Transverse colon (tissue), 4 donors: ENCODE results near the gene DIO3.

Experiments
- POLR2AphosphoS5 ChIP-seq, 3 donors: sonication (generic); formaldehyde crosslinking; IDR thresholded peaks; one replicate each; pipeline ENCODE4 v1.6.1; 2016; ENCODE audit warnings: antibody characterized with exemption in 3 of 3
- TF ChIP-seq, protein P1 (sequence below), 5 experiments: fragments of 200-600 bp in 3 of 5; fragments of 450-650 bp in 2 of 5; sonication (generic) in 3 of 5; IDR thresholded peaks; 1 replicate in 2 of 5; 2 replicates in 3 of 5; pipeline ENCODE4 v1.5.1; 2016 to 2017; ENCODE audit warnings: antibody characterized with exemption in 5 of 5, inconsistent platforms in 3 of 5, mild to moderate bottlenecking in 2 of 5, moderate library complexity in 1 of 5

DNA sequence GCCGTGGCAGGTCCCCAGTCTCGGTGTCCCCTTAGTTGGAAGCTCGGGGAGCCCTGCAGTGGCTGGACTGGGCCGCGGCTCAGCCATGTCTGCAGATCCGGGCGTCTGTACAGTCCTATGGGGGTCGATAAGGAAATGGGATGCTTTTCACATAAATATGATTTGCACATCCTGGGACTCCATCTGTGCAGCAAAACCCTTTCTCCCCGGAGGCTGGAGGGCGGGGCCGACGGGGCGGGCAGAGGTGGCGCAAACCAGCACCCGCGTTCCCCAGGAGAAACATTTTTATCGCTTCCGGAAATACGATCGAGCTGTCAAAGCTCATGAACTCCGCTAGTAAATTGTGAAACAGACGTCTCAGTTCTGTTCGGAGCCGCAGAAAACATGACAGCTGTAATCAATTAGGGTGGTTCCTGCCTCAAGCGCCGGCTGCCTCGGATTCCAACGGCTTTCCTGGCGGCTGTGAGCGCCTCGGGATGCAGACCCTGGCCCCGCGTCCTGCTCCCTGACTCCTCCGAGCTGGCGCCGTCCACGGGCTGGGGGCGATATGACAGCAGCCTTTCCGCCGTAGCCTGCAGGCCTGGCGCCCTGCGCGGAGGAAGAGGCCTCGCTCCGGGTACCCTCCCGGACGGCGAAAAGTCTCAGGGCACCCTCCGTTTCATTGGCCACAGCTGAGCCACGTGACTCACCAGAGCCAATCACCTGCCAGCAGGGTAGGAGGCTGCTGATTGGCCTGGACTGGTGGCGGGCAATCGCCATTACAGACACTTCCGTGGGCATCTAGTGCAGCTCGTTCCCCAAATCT, 23.0 kb downstream of the DIO3 start:
- TF ChIP-seq POLR2AphosphoS5 (IDR thresholded peaks at IDR 0.05): no peak
- TF ChIP-seq, protein P1, sequence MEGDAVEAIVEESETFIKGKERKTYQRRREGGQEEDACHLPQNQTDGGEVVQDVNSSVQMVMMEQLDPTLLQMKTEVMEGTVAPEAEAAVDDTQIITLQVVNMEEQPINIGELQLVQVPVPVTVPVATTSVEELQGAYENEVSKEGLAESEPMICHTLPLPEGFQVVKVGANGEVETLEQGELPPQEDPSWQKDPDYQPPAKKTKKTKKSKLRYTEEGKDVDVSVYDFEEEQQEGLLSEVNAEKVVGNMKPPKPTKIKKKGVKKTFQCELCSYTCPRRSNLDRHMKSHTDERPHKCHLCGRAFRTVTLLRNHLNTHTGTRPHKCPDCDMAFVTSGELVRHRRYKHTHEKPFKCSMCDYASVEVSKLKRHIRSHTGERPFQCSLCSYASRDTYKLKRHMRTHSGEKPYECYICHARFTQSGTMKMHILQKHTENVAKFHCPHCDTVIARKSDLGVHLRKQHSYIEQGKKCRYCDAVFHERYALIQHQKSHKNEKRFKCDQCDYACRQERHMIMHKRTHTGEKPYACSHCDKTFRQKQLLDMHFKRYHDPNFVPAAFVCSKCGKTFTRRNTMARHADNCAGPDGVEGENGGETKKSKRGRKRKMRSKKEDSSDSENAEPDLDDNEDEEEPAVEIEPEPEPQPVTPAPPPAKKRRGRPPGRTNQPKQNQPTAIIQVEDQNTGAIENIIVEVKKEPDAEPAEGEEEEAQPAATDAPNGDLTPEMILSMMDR (IDR thresholded peaks at IDR 0.05): no peak
